HepG2 (cell line): ENCODE measurements around the gene R3HDM1. TPM values are rescaled to one million over a fixed set of nuclear protein-coding genes. Genes with fewer than 3 reads are reported as not detected.

Experiments used
- ATAC-seq: fragments of 200-7000 bp; cut with Tn5 transposase; 3 replicates; pipeline ENCODE4 v1.9.1; 2020; ENCODE audit warnings: mild to moderate bottlenecking, moderate library complexity
- BruUV-seq: library from RNA; stranded (reverse); fragments of 400-500 nt; replicated peaks from 2 replicates; lab custom pipeline; 2021; lab: Mats Ljungman, UMichigan
- CTCF ChIA-PET: fragments of 300-600 bp; formaldehyde crosslinking; extraction: SDS; loops from one replicate; lab custom pipeline; 2021; ENCODE audit warnings: low total read pairs, inconsistent platforms, low intra/inter-chr PET ratio; lab: Yijun Ruan, JAX
- POLR2A ChIA-PET: fragments of 350-600 bp; sonication (Branson Sonifier 250); formaldehyde crosslinking; loops from one replicate; lab custom pipeline; 2020; ENCODE audit warnings: antibody characterized with exemption, inconsistent platforms; lab: Yijun Ruan, JAX
- DNase-seq: peaks from one replicate; pipeline ENCODE4 v3.0.0-alpha.2; 2015; ENCODE audit warnings: low spot score
- FAIRE-seq: peaks from 3 replicates; lab custom pipeline; 2011; peaks lifted over from hg19 to GRCh38; lab: Jason Lieb, UNC
- H2AFZ ChIP-seq: one replicate; pipeline ENCODE4 v1.6.1; 2011; ENCODE audit warnings: low read length, inconsistent platforms
- H3K27ac ChIP-seq: fragments of 300-600 bp; 3 replicates; pipeline ENCODE4 v1.8.0; 2011; ENCODE audit warnings: mixed run types, mild to moderate bottlenecking, mixed read lengths, low read length, inconsistent platforms; ENCODE audit not compliant: insufficient read depth; ENCODE audit errors: extremely low read length
- H3K27me3 ChIP-seq, 2 experiments: fragments of 200-600 bp in 1 of 2; 2 replicates in 1 of 2; 3 replicates in 1 of 2; pipeline versions ENCODE4 v1.6.0 to v1.8.0; 2011; ENCODE audit warnings: low read length in 2 of 2, mild to moderate bottlenecking in 2 of 2, moderate library complexity in 2 of 2, inconsistent platforms in 1 of 2; ENCODE audit not compliant: insufficient read depth in 2 of 2, control insufficient read depth in 1 of 2
- H3K36me3 ChIP-seq, 2 experiments: fragments of 200-600 bp in 1 of 2; replicated peaks in 1 of 2; 2 replicates in 1 of 2; 3 replicates in 1 of 2; pipeline versions ENCODE4 v1.5.1 to v1.8.0; 2011; ENCODE audit warnings: low read length in 2 of 2, inconsistent platforms in 1 of 2; ENCODE audit not compliant: insufficient read depth in 2 of 2, control insufficient read depth in 1 of 2
- H3K4me1 ChIP-seq: 2 replicates; pipeline ENCODE4 v1.5.1; 2012; ENCODE audit warnings: low read length, inconsistent platforms; ENCODE audit not compliant: insufficient read depth
- H3K4me2 ChIP-seq: 2 replicates; pipeline ENCODE4 v1.6.0; 2011; ENCODE audit warnings: low read depth, low read length, inconsistent platforms
- H3K4me3 ChIP-seq, 3 experiments: fragments of 200-600 bp in 1 of 3; sonication (generic), shearing (Covaris generic) in 1 of 3; replicated peaks in 1 of 3; 2 replicates each; pipeline ENCODE4 v1.5.1; 2011 to 2016; ENCODE audit warnings: low read length in 3 of 3, inconsistent platforms in 2 of 3, low read depth in 2 of 3, mild to moderate bottlenecking in 2 of 3, control low read depth in 1 of 3, mixed read lengths in 1 of 3; ENCODE audit not compliant: insufficient read depth in 1 of 3
- H3K79me2 ChIP-seq: one replicate; pipeline ENCODE4 v1.6.1; 2011; ENCODE audit warnings: low read length, inconsistent platforms; ENCODE audit not compliant: insufficient read depth
- H3K9ac ChIP-seq: 2 replicates; pipeline ENCODE4 v1.6.0; 2011; ENCODE audit warnings: mild to moderate bottlenecking, low read depth, low read length, inconsistent platforms; ENCODE audit not compliant: insufficient read depth
- H3K9me3 ChIP-seq: 2 replicates; pipeline ENCODE4 v1.5.1; 2012; ENCODE audit warnings: mild to moderate bottlenecking, low read length
- H4K20me1 ChIP-seq: 2 replicates; pipeline ENCODE4 v1.6.0; 2011; ENCODE audit warnings: inconsistent platforms, mild to moderate bottlenecking, low read length, moderate library complexity; ENCODE audit not compliant: insufficient read depth
- ATF7 ChIP-seq, 2 experiments: fragments of 450-650 bp in 1 of 2; sonication (generic) in 1 of 2; formaldehyde crosslinking in 1 of 2; IDR thresholded peaks; 2 replicates each; pipeline versions ENCODE4 v1.4.0 to v1.6.1; 2016 to 2020; ENCODE audit warnings: antibody characterized with exemption in 1 of 2, mild to moderate bottlenecking in 1 of 2, missing genetic modification reagents in 1 of 2
- BCL6 ChIP-seq: IDR thresholded peaks from 2 replicates; pipeline ENCODE4 v1.6.1; 2016; ENCODE audit warnings: missing genetic modification reagents, missing compliant biosample characterization
- HOXA3 ChIP-seq: sonication (generic); formaldehyde crosslinking; IDR thresholded peaks from 2 replicates; pipeline ENCODE4 v1.5.0; 2020; ENCODE audit warnings: missing genetic modification reagents
- REPIN1 ChIP-seq: sonication (generic); formaldehyde crosslinking; IDR thresholded peaks from 2 replicates; pipeline ENCODE4 v1.8.0; 2022; ENCODE audit warnings: missing genetic modification reagents, low read depth, mild to moderate bottlenecking, borderline replicate concordance
- WIZ ChIP-seq: sonication (generic); formaldehyde crosslinking; IDR thresholded peaks from 2 replicates; pipeline ENCODE4 v1.5.1; 2020; ENCODE audit warnings: mild to moderate bottlenecking, missing genetic modification reagents
- ZNF672 ChIP-seq: sonication (generic); formaldehyde crosslinking; IDR thresholded peaks from 2 replicates; pipeline ENCODE4 v1.8.1; 2022; ENCODE audit warnings: missing genetic modification reagents
- ZSCAN12 ChIP-seq: sonication (generic); formaldehyde crosslinking; IDR thresholded peaks from 2 replicates; pipeline ENCODE4 v1.9.0; 2021; ENCODE audit warnings: mild to moderate bottlenecking, missing genetic modification reagents
- in situ Hi-C: cut with HindIII; loops from 2 replicates; pipeline ENCODE4 v1.10.0; 2017; ENCODE audit warnings: low pct_unique_long_range_greater_than_20kb; ENCODE audit not compliant: extremely low pct_ligation_motif_present
- intact Hi-C: fragments of 100-400 bp; cut with micrococcal nuclease; formaldehyde crosslinking; loops from one replicate; pipeline ENCODE4 v1.10.0; 2022; ENCODE audit not compliant: unreplicated experiment
- microRNA counts: library from miRNA; unstranded; fragments of <30 nt; microRNA quantifications from one replicate; lab custom pipeline; 2015
- microRNA-seq: library from miRNA; unstranded; fragments of <30 nt; microRNA quantifications from one replicate; pipeline ENCODE4, GENCODE V29; 2020
- polyA plus RNA-seq, 8 experiments: library from polyadenylated mRNA; depleted of rRNA in 3 of 8; stranded (reverse) in 7 of 8; unstranded in 1 of 8; fragments of >200 nt; fragmentation: Illumina TruSeq in 4 of 8; extraction: Trizol in 4 of 8; gene quantifications; 2 replicates each; pipeline versions ENCODE4 v1.2.1 to v1.2.3, GENCODE V29; 2011 to 2016; ENCODE audit warnings: low read depth in 4 of 8, missing spikeins in 1 of 8, mixed read lengths in 1 of 8; ENCODE audit not compliant: insufficient read depth in 1 of 8
- small RNA-seq, 3 experiments: library from RNA; depleted of rRNA; stranded (forward); fragments of <200 nt; gene quantifications; one replicate each; pipeline ENCODE3, GENCODE V24; 2012; ENCODE audit warnings: low read depth in 2 of 3, low replicate concordance in 1 of 3; ENCODE audit not compliant: insufficient read length in 3 of 3, insufficient read depth in 2 of 3
- total RNA-seq, 5 experiments: library from RNA; depleted of rRNA; stranded (reverse); fragments of >200 nt; fragmentation: Illumina TruSeq; extraction: Trizol; gene quantifications; 2 replicates each; pipeline ENCODE4 v1.2.3, GENCODE V29; 2016; ENCODE audit warnings: low read depth in 1 of 5
- TF ChIP-seq, protein P1 (sequence below): sonication (generic); formaldehyde crosslinking; IDR thresholded peaks from 2 replicates; pipeline ENCODE4 v1.4.0; 2020; ENCODE audit warnings: missing genetic modification reagents, mild to moderate bottlenecking, borderline replicate concordance

The R3HDM1 gene
- total and polyA plus RNA-seq, 2 of the 13 experiments (the other 11 are each of a cell fraction or from before 2014, with no cell fraction given) = 15.7 to 54.3 TPM

DNA sequence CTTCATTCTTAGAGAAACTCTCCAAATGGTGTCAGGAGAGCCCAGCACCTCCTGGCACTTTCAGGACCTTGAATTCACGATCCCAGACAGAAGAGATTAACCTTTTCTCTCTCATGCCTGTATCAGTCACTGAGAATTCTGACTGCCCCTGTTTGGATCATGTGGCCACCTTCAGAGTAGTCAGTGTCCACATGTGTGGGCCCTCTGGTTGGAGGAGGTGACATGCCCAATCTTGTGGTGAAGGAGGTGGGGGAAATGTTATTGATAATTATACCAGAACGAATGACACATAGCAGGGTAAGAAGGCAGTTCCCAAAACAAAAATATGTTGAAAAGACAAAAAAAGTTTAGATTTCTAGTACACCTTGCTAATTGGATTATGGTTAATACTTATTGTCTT is 242.0 kb downstream of the R3HDM1 start (continued):
- TF ChIP-seq, protein P1, sequence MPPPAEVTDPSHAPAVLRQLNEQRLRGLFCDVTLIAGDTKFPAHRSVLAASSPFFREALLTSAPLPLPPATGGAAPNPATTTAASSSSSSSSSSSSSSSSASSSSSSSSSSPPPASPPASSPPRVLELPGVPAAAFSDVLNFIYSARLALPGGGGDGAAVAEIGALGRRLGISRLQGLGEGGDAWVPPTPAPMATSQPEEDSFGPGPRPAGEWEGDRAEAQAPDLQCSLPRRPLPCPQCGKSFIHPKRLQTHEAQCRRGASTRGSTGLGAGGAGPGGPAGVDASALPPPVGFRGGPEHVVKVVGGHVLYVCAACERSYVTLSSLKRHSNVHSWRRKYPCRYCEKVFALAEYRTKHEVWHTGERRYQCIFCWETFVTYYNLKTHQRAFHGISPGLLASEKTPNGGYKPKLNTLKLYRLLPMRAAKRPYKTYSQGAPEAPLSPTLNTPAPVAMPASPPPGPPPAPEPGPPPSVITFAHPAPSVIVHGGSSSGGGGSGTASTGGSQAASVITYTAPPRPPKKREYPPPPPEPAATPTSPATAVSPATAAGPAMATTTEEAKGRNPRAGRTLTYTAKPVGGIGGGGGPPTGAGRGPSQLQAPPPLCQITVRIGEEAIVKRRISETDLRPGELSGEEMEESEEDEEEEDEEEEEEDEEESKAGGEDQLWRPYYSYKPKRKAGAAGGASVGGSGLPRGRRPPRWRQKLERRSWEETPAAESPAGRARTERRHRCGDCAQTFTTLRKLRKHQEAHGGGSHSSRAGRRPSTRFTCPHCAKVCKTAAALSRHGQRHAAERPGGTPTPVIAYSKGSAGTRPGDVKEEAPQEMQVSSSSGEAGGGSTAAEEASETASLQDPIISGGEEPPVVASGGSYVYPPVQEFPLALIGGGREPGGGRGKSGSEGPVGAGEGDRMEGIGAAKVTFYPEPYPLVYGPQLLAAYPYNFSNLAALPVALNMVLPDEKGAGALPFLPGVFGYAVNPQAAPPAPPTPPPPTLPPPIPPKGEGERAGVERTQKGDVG (CRISPR knock-in tag) = no peak
- TF ChIP-seq ZSCAN12 (CRISPR knock-in tag) (no peak), WIZ (CRISPR knock-in tag) (no peak), REPIN1 (CRISPR knock-in tag) (no peak), HOXA3 (CRISPR knock-in tag) (no peak), BCL6 (CRISPR knock-in tag) (no peak)

- H3K4me2 ChIP-seq = no peak overlapping the region
- H3K27me3 ChIP-seq = no peaks in the 10 kb centered on the region
- FAIRE-seq = no peak
- H3K9me3 ChIP-seq = no peaks in the 10 kb centered on the region
- TF ChIP-seq ATF7 (IDR thresholded peaks at IDR 0.05) = peak; percentile 64; the same call in 1 of the 2 replicates
- TF ChIP-seq ATF7 (CRISPR knock-in tag; IDR thresholded peaks at IDR 0.05) = no peak
- TF ChIP-seq ZNF672 = no peak
- TF ChIP-seq, all 625 proteins: peak for 1
- ATAC-seq (no peak), DNase-seq (no peak)
- POLR2A ChIA-PET = no interaction called here
- H4K20me1 ChIP-seq = no peaks in the 10 kb centered on the region
- intact Hi-C loops (no loop called here), in situ Hi-C loops (no loop called here)
- BruUV-seq = no TSS peak
- no peaks in the 10 kb centered on the region for H3K79me2 ChIP-seq
- H3K9ac ChIP-seq = no peak overlapping the region
- H2AFZ ChIP-seq = no peak overlapping the region
- CTCF ChIA-PET = no interaction called here
- no peak overlapping the region for H3K27ac ChIP-seq
- no peak overlapping the region for H3K4me3 ChIP-seq
- H3K36me3 ChIP-seq = peaks cover 37 to 90% of the 10 kb centered on the region in 2 experiments
- no peaks in the 10 kb centered on the region for H3K4me1 ChIP-seq
These were observed 242.6 kb downstream of the R3HDM1 start for GRCh38 chr2:135773917-135774316.

MicroRNA genes within 50 kb of the gene (microRNA counts, 767-probe panel; counts per million panel counts)
- microRNA hsa-miR-128 (lab: Ali Mortazavi, UCI) = not detected

Small RNA genes lying within 50 kb of the gene (microRNA-seq; reads per million reads assigned to microRNA genes)
- 67.1 reads per million, percentile 70 among the genes with 10 or more reads in this experiment for gene MIR128-1

Small RNA genes lying within 50 kb of the gene (small RNA-seq; reads per million reads assigned to genes)
- gene MIR128-1 (1.8 to 263 (median 65.7) reads per million in 3 experiments), gene RNU6-512P (0 reads per million in 3 experiments)

Other genes with a start within 250 kb of the R3HDM1 start
- 25.2 and 33.5 TPM in 2 replicates for gene ZRANB3, start 266 bp upstream of the R3HDM1 start, total RNA-seq (2016; rRNA removed; fragmentation: Illumina TruSeq; extraction: Trizol)
- 4.8 and 5.8 TPM in 2 replicates for gene ZRANB3, start 266 bp upstream of the R3HDM1 start, polyA plus RNA-seq (2011; rRNA removed)
- 74.2 and 75.1 TPM in 2 replicates for gene UBXN4, start 210.4 kb downstream of the R3HDM1 start, total RNA-seq (2016; rRNA removed; fragmentation: Illumina TruSeq; extraction: Trizol)
- 85.3 and 104 TPM in 2 replicates for gene UBXN4, start 210.4 kb downstream of the R3HDM1 start, polyA plus RNA-seq (2011; rRNA removed)